Erythroblast (primary cell): ENCODE results near the gene TACSTD2.
"Not testable (repeated sequence)": the region's sequence is repeated elsewhere in the genome, so short reads cannot be mapped to it uniquely, and the experiment has no call there.

Experiments
- GATA1 ChIP-seq: IDR thresholded peaks from 2 replicates; pipeline ENCODE4 v1.6.1; 2011; ENCODE audit warnings: low read depth, mild to moderate bottlenecking, control low read depth, low read length, moderate library complexity
- POLR2A ChIP-seq: IDR thresholded peaks from 2 replicates; pipeline ENCODE4 v1.6.1; 2011; ENCODE audit warnings: mild to moderate bottlenecking, low read length

- not testable (repeated sequence) for TF ChIP-seq POLR2A, GATA1
Measured at GRCh38 chr1:58601921-58602320, 24.9 kb upstream of the TACSTD2 start.
